ENCODE results near the gene LAPTM5. TPM values are rescaled to one million over a fixed set of nuclear protein-coding genes. Genes with fewer than 3 reads are reported as not detected.

The LAPTM5 gene
- total and polyA plus RNA-seq, 2 donors (not counting 3 experiments of a cell fraction or from before 2014, with no cell fraction given) = 83.4 to 95.2 TPM

DNA sequence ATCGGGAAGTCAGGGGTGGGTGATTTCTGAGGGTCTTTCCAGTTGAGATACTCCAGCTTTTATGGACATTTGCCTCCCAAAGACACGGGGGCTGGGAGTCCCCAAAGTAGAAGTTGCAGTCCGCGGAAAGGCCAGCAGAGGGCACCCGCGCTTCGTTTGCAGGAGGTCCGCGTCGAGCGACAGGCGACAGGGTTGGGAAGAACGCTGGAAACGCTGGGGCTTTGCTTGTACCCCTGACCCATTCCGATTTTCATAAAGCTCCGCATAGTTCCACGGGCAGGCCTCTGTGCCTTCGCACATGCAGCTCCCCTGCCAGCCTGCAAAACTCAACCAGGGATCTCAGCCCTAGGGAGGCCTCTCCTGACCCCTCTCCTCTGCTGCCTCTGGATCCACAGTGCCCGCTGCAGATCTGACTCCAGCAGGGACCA, 44.2 kb upstream of the LAPTM5 start:
- H3K9ac ChIP-seq (replicated peaks; ENCODE audit: extremely low read depth, insufficient read depth, low read length) = no peak overlapping the region
- H3K4me1 ChIP-seq (ENCODE audit: control insufficient read depth, extremely low read depth, insufficient read depth, low read length) = peaks cover 2% of the 10 kb centered on the region
- intact Hi-C loops (cut with micrococcal nuclease) = loop anchor here (1.0 to 2.0 kb wide), 5 partner anchors 19 to 128 kb away; no protein-coding TSS in a partner anchor
- no TSS peak for BruUV-seq (replicated peaks)
- no peak overlapping the region for H3K4me2 ChIP-seq (ENCODE audit: insufficient read depth, low read length)
- no peaks in the 10 kb centered on the region for H3K9me1 ChIP-seq (replicated peaks; ENCODE audit: control insufficient read depth, extremely low read depth, insufficient read depth, low read length)
- ChIA-PET CTCF (interaction anchor here (0.7 to 10.7 kb wide), 37 partner anchors 8 to 161 kb away, joined by 3 to 528 read pairs (median 7); partner anchors contain the start of gene SDC3), POLR2A (interaction anchor here (1.0 kb wide), 1 partner anchor 22 kb away, joined by 3 read pairs; no protein-coding TSS in a partner anchor)
- H3K36me3 ChIP-seq (ENCODE audit: control insufficient read depth in 2 of 2, extremely low read depth in 1 of 2, insufficient read depth in 2 of 2, low read length in 2 of 2) = no peaks in the 10 kb centered on the region
- H2AFZ ChIP-seq (ENCODE audit: low read depth, low read length) = no peak overlapping the region
- no peaks in the 10 kb centered on the region for H3K9me3 ChIP-seq (replicated peaks; ENCODE audit: control insufficient read depth, insufficient read depth, low read length)
- dilution Hi-C loops (cut with MboI; ENCODE audit: extremely low pct_ligation_motif_present, low sequenced_read_pairs) = loop anchor here (25.0 kb wide), 1 partner anchor 111 kb away; the partner anchor contains the start of gene SDC3
- H3K79me2 ChIP-seq (ENCODE audit: control insufficient read depth, insufficient read depth, low read length) = no peaks in the 10 kb centered on the region
- FAIRE-seq (peak; percentile 79), DNase-seq (ENCODE audit: low read depth, low spot score) (peak; percentile 59)
- H3K4me3 ChIP-seq (replicated peaks in 1 of 3; ENCODE audit: insufficient read depth in 1 of 3, low read depth in 1 of 3, low read length in 3 of 3) = no peak overlapping the region
- no peak overlapping the region for H3K27ac ChIP-seq (ENCODE audit: insufficient read depth, low read depth, low read length)
- TF ChIP-seq POLR2AphosphoS5 (IDR thresholded peaks at IDR 0.05; ENCODE audit: insufficient read depth, low read depth, low read length) (no peak), GATA2 (IDR thresholded peaks at IDR 0.05; ENCODE audit: insufficient read depth, insufficient read length, low read depth, low read length) (no peak), EZH2 (IDR thresholded peaks at IDR 0.05; ENCODE audit: borderline replicate concordance, low read depth, low read length, severe bottlenecking) (no peak)
- TF ChIP-seq, protein P1, sequence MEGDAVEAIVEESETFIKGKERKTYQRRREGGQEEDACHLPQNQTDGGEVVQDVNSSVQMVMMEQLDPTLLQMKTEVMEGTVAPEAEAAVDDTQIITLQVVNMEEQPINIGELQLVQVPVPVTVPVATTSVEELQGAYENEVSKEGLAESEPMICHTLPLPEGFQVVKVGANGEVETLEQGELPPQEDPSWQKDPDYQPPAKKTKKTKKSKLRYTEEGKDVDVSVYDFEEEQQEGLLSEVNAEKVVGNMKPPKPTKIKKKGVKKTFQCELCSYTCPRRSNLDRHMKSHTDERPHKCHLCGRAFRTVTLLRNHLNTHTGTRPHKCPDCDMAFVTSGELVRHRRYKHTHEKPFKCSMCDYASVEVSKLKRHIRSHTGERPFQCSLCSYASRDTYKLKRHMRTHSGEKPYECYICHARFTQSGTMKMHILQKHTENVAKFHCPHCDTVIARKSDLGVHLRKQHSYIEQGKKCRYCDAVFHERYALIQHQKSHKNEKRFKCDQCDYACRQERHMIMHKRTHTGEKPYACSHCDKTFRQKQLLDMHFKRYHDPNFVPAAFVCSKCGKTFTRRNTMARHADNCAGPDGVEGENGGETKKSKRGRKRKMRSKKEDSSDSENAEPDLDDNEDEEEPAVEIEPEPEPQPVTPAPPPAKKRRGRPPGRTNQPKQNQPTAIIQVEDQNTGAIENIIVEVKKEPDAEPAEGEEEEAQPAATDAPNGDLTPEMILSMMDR (IDR thresholded peaks at IDR 0.05; ENCODE audit: extremely low read depth in 1 of 2, insufficient read depth in 1 of 2, low read depth in 1 of 2, low read length in 2 of 2) = peak; percentile 88 to 94
- TF ChIP-seq, protein P2, sequence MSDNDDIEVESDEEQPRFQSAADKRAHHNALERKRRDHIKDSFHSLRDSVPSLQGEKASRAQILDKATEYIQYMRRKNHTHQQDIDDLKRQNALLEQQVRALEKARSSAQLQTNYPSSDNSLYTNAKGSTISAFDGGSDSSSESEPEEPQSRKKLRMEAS (IDR thresholded peaks at IDR 0.05; ENCODE audit: insufficient read depth, insufficient read length) = no peak
- no peaks in the 10 kb centered on the region for H4K20me1 ChIP-seq (replicated peaks; ENCODE audit: control insufficient read depth, extremely low read depth, insufficient read depth, low read length)
- H3K27me3 ChIP-seq (ENCODE audit: control insufficient read depth in 2 of 2, insufficient read depth in 2 of 2, low read length in 2 of 2) = peaks cover 12 to 18% of the 10 kb centered on the region in 2 experiments
